Mucosa of stomach (tissue), 1 donor: ENCODE measurements around the gene C12orf43.
"Not testable (repeated sequence)": the region's sequence is repeated elsewhere in the genome, so short reads cannot be mapped to it uniquely, and the experiment has no call there.

Source experiments
- H3K27me3 ChIP-seq: one replicate; pipeline ENCODE4 v1.7.0; 2013; ENCODE audit warnings: mild to moderate bottlenecking, low read length; ENCODE audit not compliant: control insufficient read depth, insufficient read depth
- H3K36me3 ChIP-seq: one replicate; pipeline ENCODE4 v1.7.0; 2013; ENCODE audit warnings: low read length; ENCODE audit not compliant: control insufficient read depth, insufficient read depth
- H3K4me1 ChIP-seq: one replicate; pipeline ENCODE4 v1.7.0; 2013; ENCODE audit warnings: mild to moderate bottlenecking, low read length; ENCODE audit not compliant: control insufficient read depth, insufficient read depth
- H3K4me3 ChIP-seq: one replicate; pipeline ENCODE4 v1.7.0; 2013; ENCODE audit warnings: low read length
- H3K9ac ChIP-seq: one replicate; pipeline ENCODE4 v1.7.0; 2013; ENCODE audit warnings: mild to moderate bottlenecking, low read length, moderate library complexity
- H3K9me3 ChIP-seq: one replicate; pipeline ENCODE4 v1.7.0; 2013; ENCODE audit warnings: mild to moderate bottlenecking, low read length, moderate library complexity; ENCODE audit not compliant: control insufficient read depth
- donor health status: Pancreatic carcinoma.

Gene C12orf43

GRCh38 chr12:121015825-121016766 is at the start of gene C12orf43:
TSS of gene C12orf43 (minus strand) at chr12:121016487. CDS start at chr12:121016474, 13 bp downstream.
- peaks cover 6% of the 10 kb centered on the region for H3K4me1 ChIP-seq
- peak within 1 kb of the TSS; percentile 17 for H3K4me3 ChIP-seq
- peak within 1 kb of the TSS; percentile 46 for H3K9ac ChIP-seq
- no peaks in the 10 kb centered on the region for H3K36me3 ChIP-seq
- no peaks in the 10 kb centered on the region for H3K9me3 ChIP-seq
- no peaks in the 10 kb centered on the region for H3K27me3 ChIP-seq

GRCh38 chr12:121065345-121065744 is 49.1 kb upstream of the C12orf43 start:
- Histone ChIP-seq H3K9ac (no peak overlapping the region), H3K4me3 (no peak overlapping the region), H3K9me3 (no peaks in the 10 kb centered on the region), H3K27me3 (no peaks in the 10 kb centered on the region), H3K4me1 (peaks cover 4% of the 10 kb centered on the region), H3K36me3 (no peaks in the 10 kb centered on the region)

GRCh38 chr12:121064586-121064985 is 48.3 kb upstream of the C12orf43 start:
- not testable (repeated sequence) for H3K27me3 ChIP-seq, H3K36me3 ChIP-seq, H3K4me3 ChIP-seq, H3K9ac ChIP-seq, H3K9me3 ChIP-seq
- H3K4me1 ChIP-seq, result peaks cover 11% of the 10 kb centered on the region

GRCh38 chr12:121064116-121064515 is 47.8 kb upstream of the C12orf43 start:
- H3K4me1 ChIP-seq, result peaks cover 13% of the 10 kb centered on the region
- H3K9ac ChIP-seq, result no peak overlapping the region
- H3K27me3 ChIP-seq, result no peaks in the 10 kb centered on the region
- no peak overlapping the region for H3K4me3 ChIP-seq
- no peaks in the 10 kb centered on the region for H3K36me3 ChIP-seq
- no peaks in the 10 kb centered on the region for H3K9me3 ChIP-seq

- Histone ChIP-seq H3K4me1 (peaks cover 13% of the 10 kb centered on the region), H3K9ac (no peak overlapping the region), H3K9me3 (no peaks in the 10 kb centered on the region), H3K27me3 (no peaks in the 10 kb centered on the region), H3K36me3 (no peaks in the 10 kb centered on the region), H3K4me3 (no peak overlapping the region)
Measured at GRCh38 chr12:121062391-121063045, 46.2 kb upstream of the C12orf43 start.

GRCh38 chr12:121061831-121062230 is 45.5 kb upstream of the C12orf43 start:
- no peak overlapping the region for H3K4me3 ChIP-seq
- H3K36me3 ChIP-seq, result no peaks in the 10 kb centered on the region
- H3K4me1 ChIP-seq, result peaks cover 13% of the 10 kb centered on the region
- no peak overlapping the region for H3K9ac ChIP-seq
- H3K9me3 ChIP-seq, result no peaks in the 10 kb centered on the region
- no peaks in the 10 kb centered on the region for H3K27me3 ChIP-seq

GRCh38 chr12:121060149-121061001 is 44.1 kb upstream of the C12orf43 start:
- H3K4me3 ChIP-seq, result peak overlapping the region; percentile 51
- no peaks in the 10 kb centered on the region for H3K9me3 ChIP-seq
- H3K27me3 ChIP-seq, result no peaks in the 10 kb centered on the region
- H3K9ac ChIP-seq, result peak overlapping the region; percentile 91
- H3K36me3 ChIP-seq, result no peaks in the 10 kb centered on the region
- H3K4me1 ChIP-seq, result peaks cover 13% of the 10 kb centered on the region

GRCh38 chr12:121059031-121059898 is 43.0 kb upstream of the C12orf43 start:
- no peaks in the 10 kb centered on the region for H3K27me3 ChIP-seq
- H3K9me3 ChIP-seq, result no peaks in the 10 kb centered on the region
- H3K36me3 ChIP-seq, result no peaks in the 10 kb centered on the region
- peaks cover 13% of the 10 kb centered on the region for H3K4me1 ChIP-seq
- H3K4me3 ChIP-seq, result no peak overlapping the region
- no peak overlapping the region for H3K9ac ChIP-seq

- Histone ChIP-seq H3K9me3 (no peaks in the 10 kb centered on the region), H3K4me1 (peaks cover 13% of the 10 kb centered on the region), H3K4me3 (no peak overlapping the region), H3K9ac (no peak overlapping the region), H3K27me3 (no peaks in the 10 kb centered on the region), H3K36me3 (no peaks in the 10 kb centered on the region)
Measured at GRCh38 chr12:121057794-121058193, 41.5 kb upstream of the C12orf43 start.

GRCh38 chr12:121053706-121054105 is 37.4 kb upstream of the C12orf43 start:
- Histone ChIP-seq H3K9me3 (no peaks in the 10 kb centered on the region), H3K4me3 (no peak overlapping the region), H3K36me3 (no peaks in the 10 kb centered on the region), H3K9ac (no peak overlapping the region), H3K4me1 (no peaks in the 10 kb centered on the region), H3K27me3 (peaks cover 3% of the 10 kb centered on the region)

- Histone ChIP-seq H3K27me3 (peaks cover 3% of the 10 kb centered on the region), H3K9ac (no peak overlapping the region), H3K36me3 (no peaks in the 10 kb centered on the region), H3K9me3 (no peaks in the 10 kb centered on the region), H3K4me1 (peaks cover 13% of the 10 kb centered on the region), H3K4me3 (no peak overlapping the region)
Measured at GRCh38 chr12:121050725-121051124, 34.4 kb upstream of the C12orf43 start.
